Measurements from ENCODE around the gene PPL. TPM values are rescaled to one million over a fixed set of nuclear protein-coding genes. Genes with fewer than 3 reads are reported as not detected.

The PPL gene
- total RNA-seq, 4 donors from 2014 or later = 12.8 to 23.1 (median 18.3) TPM

GRCh38 chr16:4839942-4840341, 97.0 kb downstream of the PPL start:
- ATAC-seq (no peak), DNase-seq (no peak)
- Histone ChIP-seq H3K4me3 (no peak overlapping the region), H3K4me1 (peaks cover 17 to 24% of the 10 kb centered on the region in 2 donors), H3K9me3 (no peaks in the 10 kb centered on the region), H3K27me3 (no peaks in the 10 kb centered on the region), H3K27ac (peak overlapping the region in 2 of 4 donors; percentile 48 to 73), H3K36me3 (peaks cover 0 to 87% of the 10 kb centered on the region in 2 donors)
- in situ Hi-C loops (cut with MboI; ENCODE audit: low sequenced_read_pairs in 4 of 4) = loop anchor here in 1 of 4 donors (10.0 kb wide), 1 partner anchor 115 kb away; the partner anchor contains the start of gene SEC14L5
- intact Hi-C loops (cut with DNase I; ENCODE audit: low total_unique reads) = loop anchor here (10.0 kb wide), 1 partner anchor 255 kb away; the partner anchor contains the start of gene EEF2KMT
- no peak for TF ChIP-seq CTCF (IDR thresholded peaks at IDR 0.05 in 4 of 5, conservative IDR thresholded peaks at IDR 0.05 in 1 of 5)
- TF ChIP-seq POLR2A (IDR thresholded peaks at IDR 0.05) = no peak

GRCh38 chr16:4837733-4838501, 99.0 kb downstream of the PPL start:
- intact Hi-C loops (cut with DNase I; ENCODE audit: low total_unique reads) = no loop called here
- no peaks in the 10 kb centered on the region for H3K9me3 ChIP-seq
- no peak for ATAC-seq
- TF ChIP-seq POLR2A (IDR thresholded peaks at IDR 0.05) = no peak
- TF ChIP-seq CTCF (IDR thresholded peaks at IDR 0.05 in 4 of 5, conservative IDR thresholded peaks at IDR 0.05 in 1 of 5) = no peak
- peaks cover 23 to 26% of the 10 kb centered on the region in 2 donors for H3K4me1 ChIP-seq
- no peak for DNase-seq
- peaks cover 0 to 68% of the 10 kb centered on the region in 2 donors for H3K36me3 ChIP-seq
- no peak overlapping the region for H3K27ac ChIP-seq
- in situ Hi-C loops (cut with MboI; ENCODE audit: low sequenced_read_pairs in 4 of 4) = no loop called here
- H3K4me3 ChIP-seq = no peak overlapping the region
- no peaks in the 10 kb centered on the region for H3K27me3 ChIP-seq

- in situ Hi-C loops (cut with MboI; ENCODE audit: low sequenced_read_pairs in 4 of 4) = no loop called here
- TF ChIP-seq CTCF (IDR thresholded peaks at IDR 0.05 in 4 of 5, conservative IDR thresholded peaks at IDR 0.05 in 1 of 5) (no peak), POLR2A (IDR thresholded peaks at IDR 0.05) (no peak)
- ATAC-seq = no peak
- Histone ChIP-seq H3K9me3 (no peaks in the 10 kb centered on the region), H3K27ac (peak overlapping the region in 1 of 4 donors; percentile 3), H3K4me3 (no peak overlapping the region), H3K36me3 (peaks cover 4 to 68% of the 10 kb centered on the region in 2 donors), H3K27me3 (no peaks in the 10 kb centered on the region), H3K4me1 (peaks cover 23 to 26% of the 10 kb centered on the region in 2 donors)
- intact Hi-C loops (cut with DNase I; ENCODE audit: low total_unique reads) = no loop called here
- DNase-seq = no peak
Observed at GRCh38 chr16:4836727-4837126, 100.2 kb downstream of the PPL start.

GRCh38 chr16:4833584-4833983, 103.4 kb downstream of the PPL start:
- no peaks in the 10 kb centered on the region for H3K9me3 ChIP-seq
- peaks cover 5 to 64% of the 10 kb centered on the region in 2 donors for H3K36me3 ChIP-seq
- ATAC-seq (no peak), DNase-seq (no peak)
- no peak overlapping the region for H3K4me3 ChIP-seq
- intact Hi-C loops (cut with DNase I; ENCODE audit: low total_unique reads) (no loop called here), in situ Hi-C loops (cut with MboI; ENCODE audit: low sequenced_read_pairs in 4 of 4) (no loop called here)
- H3K27ac ChIP-seq = no peak overlapping the region
- TF ChIP-seq CTCF (IDR thresholded peaks at IDR 0.05 in 4 of 5, conservative IDR thresholded peaks at IDR 0.05 in 1 of 5) (no peak), POLR2A (IDR thresholded peaks at IDR 0.05) (no peak)
- H3K27me3 ChIP-seq = no peaks in the 10 kb centered on the region
- peaks cover 37 to 46% of the 10 kb centered on the region in 2 donors for H3K4me1 ChIP-seq

Data from gastrocnemius medialis (tissue), 4 donors.